Endothelial cell of umbilical vein (primary cell): ENCODE results near the gene PWWP2A. TPM values are rescaled to one million over a fixed set of nuclear protein-coding genes. Genes with fewer than 3 reads are reported as not detected.

Source experiments
- BruUV-seq: library from RNA; stranded (reverse); fragments of 400-500 nt; replicated peaks from 2 replicates; lab custom pipeline; 2021; lab: Mats Ljungman, UMichigan
- CTCF ChIA-PET: fragments of 300-600, 350-600 bp; sonication (Branson Sonifier 250); formaldehyde crosslinking; loops from one replicate; lab custom pipeline; 2021; ENCODE audit warnings: antibody characterized with exemption, inconsistent platforms; lab: Charles Lee
- POLR2A ChIA-PET: fragments of 300-600, 350-600 bp; sonication (Branson Sonifier 250); formaldehyde crosslinking; loops from one replicate; lab custom pipeline; 2021; ENCODE audit warnings: antibody characterized with exemption, inconsistent platforms; lab: Charles Lee
- DNase-seq: peaks from one replicate; pipeline ENCODE4 v3.0.0-alpha.2; 2011; ENCODE audit warnings: low read depth, low spot score
- FAIRE-seq: peaks from 2 replicates; lab custom pipeline; 2011; peaks lifted over from hg19 to GRCh38; lab: Jason Lieb, UNC
- H2AFZ ChIP-seq: 2 replicates; pipeline ENCODE4 v1.6.0; 2012; ENCODE audit warnings: low read depth, low read length, control low read depth, inconsistent platforms
- H3K27ac ChIP-seq: 2 replicates; pipeline ENCODE4 v1.5.1; 2011; ENCODE audit warnings: low read depth, mild to moderate bottlenecking, control low read depth, low read length, moderate library complexity; ENCODE audit not compliant: insufficient read depth
- H3K27me3 ChIP-seq, 2 experiments: 2 replicates each; pipeline versions ENCODE4 v1.6.0 to v1.6.1; 2011; ENCODE audit warnings: low read length in 2 of 2, mixed read lengths in 1 of 2; ENCODE audit not compliant: control insufficient read depth in 2 of 2, insufficient read depth in 2 of 2
- H3K36me3 ChIP-seq, 2 experiments: 2 replicates in 1 of 2; 3 replicates in 1 of 2; pipeline ENCODE4 v1.5.1; 2011; ENCODE audit warnings: low read length in 2 of 2, mild to moderate bottlenecking in 1 of 2, moderate library complexity in 1 of 2; ENCODE audit not compliant: control insufficient read depth in 2 of 2, insufficient read depth in 2 of 2; ENCODE audit errors: extremely low read depth in 1 of 2
- H3K4me1 ChIP-seq: 3 replicates; pipeline ENCODE4 v1.5.1; 2011; ENCODE audit warnings: mild to moderate bottlenecking, low read length; ENCODE audit not compliant: control insufficient read depth, insufficient read depth; ENCODE audit errors: extremely low read depth
- H3K4me2 ChIP-seq: 2 replicates; pipeline ENCODE4 v1.6.1; 2011; ENCODE audit warnings: low read length, control low read depth, mixed read lengths; ENCODE audit not compliant: insufficient read depth
- H3K4me3 ChIP-seq, 3 experiments: fragments of 200-600 bp in 1 of 3; sonication (generic), shearing (Covaris generic) in 1 of 3; replicated peaks in 1 of 3; 2 replicates each; pipeline ENCODE4 v1.5.1; 2011 to 2016; ENCODE audit warnings: control low read depth in 3 of 3, low read length in 3 of 3, mild to moderate bottlenecking in 2 of 3, inconsistent platforms in 1 of 3, low read depth in 1 of 3, moderate library complexity in 1 of 3; ENCODE audit not compliant: insufficient read depth in 1 of 3
- H3K79me2 ChIP-seq: 2 replicates; pipeline ENCODE4 v1.6.0; 2012; ENCODE audit warnings: low read length, inconsistent platforms; ENCODE audit not compliant: control insufficient read depth, insufficient read depth
- H3K9ac ChIP-seq: replicated peaks from 2 replicates; pipeline ENCODE3; 2011; ENCODE audit warnings: low read length, control low read depth; ENCODE audit not compliant: insufficient read depth; ENCODE audit errors: extremely low read depth
- H3K9me1 ChIP-seq: replicated peaks from 3 replicates; pipeline ENCODE4 v1.6.0; 2011; ENCODE audit warnings: mild to moderate bottlenecking, low read length; ENCODE audit not compliant: control insufficient read depth, insufficient read depth; ENCODE audit errors: extremely low read depth
- H3K9me3 ChIP-seq: replicated peaks from 2 replicates; pipeline ENCODE4 v1.5.1; 2012; ENCODE audit warnings: low read length, inconsistent platforms; ENCODE audit not compliant: control insufficient read depth, insufficient read depth
- H4K20me1 ChIP-seq: replicated peaks from 2 replicates; pipeline ENCODE3; 2011; ENCODE audit warnings: mild to moderate bottlenecking, low read length; ENCODE audit not compliant: control insufficient read depth, insufficient read depth; ENCODE audit errors: extremely low read depth
- CTCF ChIP-seq, 2 donors: IDR thresholded peaks; 1 replicate in 1 of 2; 2 replicates in 1 of 2; pipeline ENCODE4 v1.5.1; 2011; ENCODE audit warnings: low read length in 2 of 2, mild to moderate bottlenecking in 2 of 2, moderate library complexity in 2 of 2, control low read depth in 1 of 2, inconsistent platforms in 1 of 2, low read depth in 1 of 2; ENCODE audit not compliant: insufficient read depth in 1 of 2; ENCODE audit errors: extremely low read depth in 1 of 2
- EZH2 ChIP-seq: IDR thresholded peaks from 2 replicates; pipeline ENCODE4 v1.6.1; 2012; ENCODE audit warnings: borderline replicate concordance, low read depth, mild to moderate bottlenecking, moderate library complexity, low read length, inconsistent platforms; ENCODE audit not compliant: severe bottlenecking
- FOS ChIP-seq: IDR thresholded peaks from 2 replicates; pipeline ENCODE4 v1.6.1; 2011; ENCODE audit warnings: mild to moderate bottlenecking, low read length, moderate library complexity, borderline replicate concordance; ENCODE audit not compliant: insufficient read depth
- GATA2 ChIP-seq: IDR thresholded peaks from 2 replicates; pipeline ENCODE4 v1.7.0; 2011; ENCODE audit warnings: low read depth, mild to moderate bottlenecking, moderate library complexity, mixed read lengths, low read length; ENCODE audit not compliant: insufficient read length, insufficient read depth
- JUN ChIP-seq: IDR thresholded peaks from 2 replicates; pipeline ENCODE4 v1.6.1; 2011; ENCODE audit warnings: borderline replicate concordance, low read depth; ENCODE audit not compliant: insufficient read length, insufficient read depth
- MAX ChIP-seq: IDR thresholded peaks from 2 replicates; pipeline ENCODE4 v1.6.1; 2011; ENCODE audit not compliant: insufficient read depth, insufficient read length
- MYC ChIP-seq: IDR thresholded peaks from one replicate; pipeline ENCODE4 v1.6.1; 2011; ENCODE audit warnings: mild to moderate bottlenecking, low read depth, low read length
- POLR2A ChIP-seq: IDR thresholded peaks from 2 replicates; pipeline ENCODE4 v1.6.1; 2012; ENCODE audit warnings: low read depth, mild to moderate bottlenecking, control low read depth, low read length
- POLR2AphosphoS5 ChIP-seq: IDR thresholded peaks from 2 replicates; pipeline ENCODE4 v1.6.1; 2012; ENCODE audit warnings: low read depth, mild to moderate bottlenecking, control low read depth, low read length, moderate library complexity; ENCODE audit not compliant: insufficient read depth
- dilution Hi-C: fragments of 300-500 bp; cut with MboI; formaldehyde crosslinking; loops from one replicate; pipeline ENCODE4 v1.15.0; 2019; ENCODE audit warnings: low sequenced_read_pairs; ENCODE audit not compliant: extremely low pct_ligation_motif_present
- intact Hi-C: fragments of 100-400 bp; cut with micrococcal nuclease; formaldehyde crosslinking; loops from one replicate; pipeline ENCODE4 v1.10.0; 2022
- polyA plus RNA-seq, 4 experiments: library from polyadenylated mRNA; depleted of rRNA in 3 of 4; stranded (reverse) in 3 of 4; unstranded in 1 of 4; fragments of >200 nt; gene quantifications; 2 replicates each; pipeline versions ENCODE4 v1.2.1 to v1.2.3, GENCODE V29; 2011 to 2012; ENCODE audit warnings: missing spikeins in 1 of 4
- total RNA-seq: library from RNA; stranded (reverse); gene quantifications from 2 replicates; pipeline ENCODE4 v1.2.3, GENCODE V29; 2021

Gene PWWP2A
- total and polyA plus RNA-seq, 2 donors (not counting 3 experiments of a cell fraction or from before 2014, with no cell fraction given), result 4.6 to 19.3 TPM

GRCh38 chr5:160057256-160057655 lies 62.0 kb downstream of the PWWP2A start:
- DNase-seq, result no peak

More at GRCh38 chr5:160057256-160057655, 62.0 kb downstream of the PWWP2A start:
- no peaks in the 10 kb centered on the region for H3K9me3 ChIP-seq
- no peaks in the 10 kb centered on the region for H4K20me1 ChIP-seq
- H3K27ac ChIP-seq, result no peak overlapping the region
- H3K27me3 ChIP-seq, result no peaks in the 10 kb centered on the region
- H3K4me2 ChIP-seq, result no peak overlapping the region
- no peaks in the 10 kb centered on the region for H3K79me2 ChIP-seq
- peaks cover 12 to 14% of the 10 kb centered on the region in 2 experiments for H3K36me3 ChIP-seq
- no peak overlapping the region for H3K4me3 ChIP-seq
- H3K4me1 ChIP-seq, result no peaks in the 10 kb centered on the region
- intact Hi-C loops, result no loop called here
- dilution Hi-C loops, result no loop called here
- ChIA-PET POLR2A (no interaction called here), CTCF (no interaction called here)
- BruUV-seq, result no TSS peak
- no peak overlapping the region for H3K9ac ChIP-seq
- no peaks in the 10 kb centered on the region for H3K9me1 ChIP-seq
- no peak for TF ChIP-seq MYC
- TF ChIP-seq JUN, result no peak
- TF ChIP-seq FOS, result no peak
- no peak for TF ChIP-seq POLR2AphosphoS5
- no peak for TF ChIP-seq GATA2
- no peak for TF ChIP-seq EZH2
- no peak for TF ChIP-seq POLR2A
- TF ChIP-seq MAX, result no peak
- TF ChIP-seq CTCF (IDR thresholded peaks at IDR 0.05; ENCODE audit: extremely low read depth in 1 of 2, insufficient read depth in 1 of 2, low read depth in 1 of 2, low read length in 2 of 2), result no peak
- no peak for FAIRE-seq
- no peak overlapping the region for H2AFZ ChIP-seq
